WTC11 (cell line): ENCODE results near the gene LCN12. TPM values are rescaled to one million over a fixed set of nuclear protein-coding genes. Genes with fewer than 3 reads are reported as not detected.

Experiments used
- ATAC-seq: fragments of 200-7000 bp; cut with Tn5 transposase; 2 replicates; pipeline ENCODE4 v1.10.0; 2021; ENCODE audit warnings: mild to moderate bottlenecking, moderate library complexity
- Bru-seq: library from RNA; stranded (reverse); fragments of 400-500 nt; gene quantifications from one replicate; lab custom pipeline; 2021; lab: Mats Ljungman, UMichigan
- CTCF ChIA-PET: fragments of 300-600 bp; sonication (Branson Sonifier 250); formaldehyde crosslinking; loops from one replicate; lab custom pipeline; 2021; ENCODE audit warnings: antibody characterized with exemption; lab: Charles Lee
- POLR2A ChIA-PET: fragments of 350-600 bp; sonication (Branson Sonifier 250); formaldehyde crosslinking; loops from one replicate; lab custom pipeline; 2021; ENCODE audit warnings: antibody characterized with exemption; lab: Charles Lee
- DNase-seq: peaks from one replicate; pipeline ENCODE4 v3.0.0; 2021; ENCODE audit warnings: low spot score
- H3K27ac Mint-ChIP-seq: 2 replicates; pipeline ENCODE4 v1.8.0; 2021; ENCODE audit warnings: mixed read lengths
- H3K27me3 Mint-ChIP-seq: 2 replicates; pipeline ENCODE4 v1.8.0; 2021; ENCODE audit warnings: low read depth, mild to moderate bottlenecking, moderate library complexity, mixed read lengths
- H3K36me3 Mint-ChIP-seq: 2 replicates; pipeline ENCODE4 v1.8.0; 2021; ENCODE audit warnings: mixed read lengths
- H3K4me1 Mint-ChIP-seq: 2 replicates; pipeline ENCODE4 v1.8.0; 2022; ENCODE audit warnings: mixed read lengths
- H3K4me3 Mint-ChIP-seq: 2 replicates; pipeline ENCODE4 v1.8.0; 2021; ENCODE audit warnings: mild to moderate bottlenecking, moderate library complexity, mixed read lengths
- H3K9me3 Mint-ChIP-seq: 2 replicates; pipeline ENCODE4 v1.8.0; 2021; ENCODE audit warnings: mixed read lengths
- ATF1 ChIP-seq: sonication (generic); formaldehyde crosslinking; IDR thresholded peaks from 2 replicates; pipeline ENCODE4 v1.8.1; 2023; ENCODE audit warnings: mild to moderate bottlenecking, moderate library complexity, missing genetic modification reagents
- ELF4 ChIP-seq: sonication (generic); formaldehyde crosslinking; IDR thresholded peaks from 2 replicates; pipeline ENCODE4 v1.8.1; 2022; ENCODE audit warnings: low read depth, mild to moderate bottlenecking, moderate library complexity, missing genetic modification reagents
- ESRRA ChIP-seq: sonication (generic); formaldehyde crosslinking; IDR thresholded peaks from 2 replicates; pipeline ENCODE4 v1.8.1; 2022; ENCODE audit warnings: mild to moderate bottlenecking, missing genetic modification reagents, borderline replicate concordance
- FOXK1 ChIP-seq: sonication (generic); formaldehyde crosslinking; IDR thresholded peaks from 2 replicates; pipeline ENCODE4 v1.8.0; 2022; ENCODE audit warnings: mild to moderate bottlenecking, moderate library complexity, missing genetic modification reagents
- FOXP1 ChIP-seq: sonication (generic); formaldehyde crosslinking; IDR thresholded peaks from 2 replicates; pipeline ENCODE4 v1.8.0; 2022; ENCODE audit warnings: missing genetic modification reagents, mild to moderate bottlenecking, moderate library complexity, borderline replicate concordance
- GRHL2 ChIP-seq: fragments of 250-450 bp; sonication (Bioruptor Pico); IDR thresholded peaks from 2 replicates; pipeline ENCODE4 v1.8.0; 2022; ENCODE audit warnings: mild to moderate bottlenecking, moderate library complexity; ENCODE audit not compliant: insufficient replicate concordance, severe bottlenecking
- GTF2I ChIP-seq: fragments of 250-450 bp; sonication (Bioruptor Pico); conservative IDR thresholded peaks from 2 replicates; pipeline ENCODE4 v1.4.0; 2021; ENCODE audit warnings: mild to moderate bottlenecking
- HMGA2 ChIP-seq: fragments of 250-450 bp; sonication (Bioruptor Pico); IDR thresholded peaks from 2 replicates; pipeline ENCODE4 v1.4.0; 2021; ENCODE audit warnings: mild to moderate bottlenecking, moderate library complexity
- IRF2 ChIP-seq: sonication (generic); formaldehyde crosslinking; IDR thresholded peaks from 2 replicates; pipeline ENCODE4 v1.8.0; 2022; ENCODE audit warnings: low read depth, missing genetic modification reagents, borderline replicate concordance
- NFE2L1 ChIP-seq: sonication (generic); formaldehyde crosslinking; IDR thresholded peaks from 2 replicates; pipeline ENCODE4 v1.8.1; 2023; ENCODE audit warnings: missing genetic modification reagents
- OVOL2 ChIP-seq: fragments of 250-450 bp; sonication (Bioruptor Pico); IDR thresholded peaks from 2 replicates; pipeline ENCODE4 v1.9.0; 2021; ENCODE audit warnings: mild to moderate bottlenecking, borderline replicate concordance
- RORB ChIP-seq: fragments of 250-450 bp; sonication (Bioruptor Pico); IDR thresholded peaks from 2 replicates; pipeline ENCODE4 v1.9.0; 2021; ENCODE audit warnings: mild to moderate bottlenecking
- SMAD3 ChIP-seq: sonication (generic); formaldehyde crosslinking; IDR thresholded peaks from 2 replicates; pipeline ENCODE4 v1.8.0; 2022; ENCODE audit warnings: missing genetic modification reagents, mild to moderate bottlenecking, borderline replicate concordance
- TCF7 ChIP-seq: sonication (generic); formaldehyde crosslinking; IDR thresholded peaks from 2 replicates; pipeline ENCODE4 v1.8.0; 2022; ENCODE audit warnings: mild to moderate bottlenecking, low read depth, missing genetic modification reagents, moderate library complexity
- TEAD4 ChIP-seq: sonication (generic); formaldehyde crosslinking; IDR thresholded peaks from 2 replicates; pipeline ENCODE4 v1.8.0; 2022; ENCODE audit warnings: mild to moderate bottlenecking, missing genetic modification reagents
- TP53 ChIP-seq: sonication (generic); formaldehyde crosslinking; IDR thresholded peaks from 2 replicates; pipeline ENCODE4 v1.8.1; 2023; ENCODE audit warnings: mild to moderate bottlenecking, missing genetic modification reagents
- ZNF671 ChIP-seq: fragments of 250-450 bp; sonication (Bioruptor Pico); IDR thresholded peaks from 2 replicates; pipeline ENCODE4 v1.8.0; 2021; ENCODE audit warnings: mild to moderate bottlenecking
- long read RNA-seq, 3 experiments: library from RNA in 1 of 3; library from capped mRNA in 1 of 3; library from polyadenylated mRNA in 1 of 3; unstranded in 2 of 3; stranded (forward) in 1 of 3; transcript quantifications; one replicate each; pipeline ENCODE4 v2.0.0, GENCODE V29; 2021
- total RNA-seq: library from RNA; stranded (reverse); gene quantifications from 3 replicates; pipeline ENCODE4 v1.2.3, GENCODE V29; 2021
- TF ChIP-seq, protein P1 (sequence below): sonication (generic); formaldehyde crosslinking; IDR thresholded peaks from 2 replicates; pipeline ENCODE4 v1.8.0; 2023; ENCODE audit warnings: missing genetic modification reagents
- TF ChIP-seq, protein P2 (sequence below): sonication (generic); formaldehyde crosslinking; IDR thresholded peaks from 2 replicates; pipeline ENCODE4 v1.8.1; 2023; ENCODE audit warnings: mild to moderate bottlenecking, missing genetic modification reagents, moderate library complexity
- TF ChIP-seq, protein P3 (sequence below): sonication (generic); formaldehyde crosslinking; IDR thresholded peaks from 2 replicates; pipeline ENCODE4 v1.8.0; 2022; ENCODE audit warnings: mild to moderate bottlenecking, missing genetic modification reagents
- TF ChIP-seq, protein P4 (sequence below): sonication (generic); formaldehyde crosslinking; IDR thresholded peaks from 2 replicates; pipeline ENCODE4 v1.8.1; 2022; ENCODE audit warnings: mild to moderate bottlenecking, missing genetic modification reagents, moderate library complexity, borderline replicate concordance

The LCN12 gene, protein sequence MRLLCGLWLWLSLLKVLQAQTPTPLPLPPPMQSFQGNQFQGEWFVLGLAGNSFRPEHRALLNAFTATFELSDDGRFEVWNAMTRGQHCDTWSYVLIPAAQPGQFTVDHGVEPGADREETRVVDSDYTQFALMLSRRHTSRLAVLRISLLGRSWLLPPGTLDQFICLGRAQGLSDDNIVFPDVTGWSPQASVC
- total RNA-seq (1.9 to 4.7 TPM (median 3.4 TPM) in 3 replicates), Bru-seq, nascent RNA (percentile 5 among the genes with signal in this experiment)
- long read RNA-seq, experiment 1, partial matches to known transcripts: 0 of 1 reads
- long read RNA-seq, experiment 1, other reads (novel, unspliced or antisense): 1 of 1 reads
- long read RNA-seq, experiment 2: 0 reads
- long read RNA-seq, experiment 3: 0 reads

DNA sequence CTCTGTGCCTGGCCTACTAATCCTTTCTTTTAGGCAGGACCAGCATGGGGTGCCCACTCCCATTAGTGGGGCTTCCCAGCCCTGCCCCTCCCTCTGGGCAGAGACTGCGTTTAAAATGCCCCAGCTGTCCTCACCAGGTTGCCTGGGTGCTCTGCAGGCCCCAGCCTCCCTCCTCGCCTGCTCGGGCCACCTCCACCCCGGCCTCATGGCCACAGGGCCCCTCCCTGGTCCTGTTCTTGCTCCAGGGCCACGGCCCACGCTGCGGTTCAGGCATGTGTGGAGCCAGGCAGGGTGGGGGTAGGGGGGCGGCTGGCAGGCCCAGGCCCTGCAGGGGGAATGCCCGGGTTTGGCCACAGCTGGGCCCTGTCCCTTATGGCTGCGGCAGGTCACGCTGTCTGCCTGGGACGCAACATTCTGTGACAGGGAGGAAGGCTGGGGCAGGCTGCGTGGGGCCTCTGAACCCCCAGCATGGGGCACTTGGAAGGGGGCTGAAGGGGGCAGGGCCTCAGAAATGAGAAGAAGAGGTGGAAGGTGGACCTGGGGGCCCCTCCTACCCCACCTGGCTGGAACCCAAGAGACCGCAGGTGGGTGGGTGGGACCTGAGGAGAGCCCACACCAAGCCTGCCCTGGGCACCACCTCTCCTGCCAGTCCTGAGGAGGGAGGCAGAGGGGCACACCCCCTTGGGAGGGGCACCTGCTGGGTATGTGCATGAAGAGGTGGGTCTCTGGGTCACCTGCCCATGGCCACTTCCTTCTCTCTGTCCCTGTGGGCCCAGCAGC, at the start of gene LCN12:
Gene LCN12, plus strand, starts transcription at position 733 of the 780 bp plus-strand sequence. CDS start 55 bp downstream, outside the sequence.
- H3K27ac Mint-ChIP-seq: no peak within 1 kb of the TSS

DNA sequence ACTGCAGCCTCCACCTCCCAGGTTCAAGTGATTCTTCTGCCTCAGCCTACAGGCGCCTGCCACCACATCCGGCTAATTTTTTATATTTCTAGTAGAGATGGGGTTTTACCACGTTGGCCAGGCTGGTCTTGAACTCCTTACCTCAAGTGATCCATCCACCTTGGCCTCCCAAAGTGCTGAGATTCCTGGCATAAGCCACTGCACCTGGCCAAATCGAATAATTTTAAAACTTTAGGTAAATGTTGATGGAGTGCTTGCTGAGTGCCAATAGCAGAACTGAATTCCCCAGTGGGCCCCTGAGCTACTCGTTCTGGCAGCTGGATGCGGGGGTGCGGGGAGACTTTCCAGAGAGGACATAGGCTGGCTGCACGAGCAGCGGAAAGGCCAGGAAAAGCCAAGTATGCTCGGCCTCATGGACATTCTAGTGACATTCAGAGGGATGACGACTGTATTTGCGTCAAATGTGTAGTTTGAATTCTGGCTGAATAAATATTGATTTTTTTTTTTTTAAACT, 49.0 kb upstream of the LCN12 start:
- Mint-ChIP-seq H3K4me3 (no peak overlapping the region), H3K9me3 (no peaks in the 10 kb centered on the region), H3K36me3 (peaks cover 43% of the 10 kb centered on the region), H3K27me3 (no peaks in the 10 kb centered on the region), H3K4me1 (no peaks in the 10 kb centered on the region), H3K27ac (no peak overlapping the region)
- TF ChIP-seq NFE2L1 (CRISPR knock-in tag) (no peak), ATF1 (CRISPR knock-in tag) (no peak), TEAD4 (CRISPR knock-in tag) (no peak), TCF7 (CRISPR knock-in tag) (no peak), ZNF671 (CRISPR knock-in tag) (no peak), OVOL2 (CRISPR knock-in tag) (no peak), ELF4 (CRISPR knock-in tag) (no peak), TP53 (CRISPR knock-in tag) (no peak), HMGA2 (no peak), RORB (CRISPR knock-in tag) (no peak), GTF2I (CRISPR knock-in tag) (no peak), ESRRA (no peak), SMAD3 (CRISPR knock-in tag) (no peak), IRF2 (CRISPR knock-in tag) (no peak), FOXP1 (CRISPR knock-in tag) (no peak)
- TF ChIP-seq, protein P1, sequence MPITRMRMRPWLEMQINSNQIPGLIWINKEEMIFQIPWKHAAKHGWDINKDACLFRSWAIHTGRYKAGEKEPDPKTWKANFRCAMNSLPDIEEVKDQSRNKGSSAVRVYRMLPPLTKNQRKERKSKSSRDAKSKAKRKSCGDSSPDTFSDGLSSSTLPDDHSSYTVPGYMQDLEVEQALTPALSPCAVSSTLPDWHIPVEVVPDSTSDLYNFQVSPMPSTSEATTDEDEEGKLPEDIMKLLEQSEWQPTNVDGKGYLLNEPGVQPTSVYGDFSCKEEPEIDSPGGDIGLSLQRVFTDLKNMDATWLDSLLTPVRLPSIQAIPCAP (CRISPR knock-in tag): no peak
- TF ChIP-seq, protein P2, sequence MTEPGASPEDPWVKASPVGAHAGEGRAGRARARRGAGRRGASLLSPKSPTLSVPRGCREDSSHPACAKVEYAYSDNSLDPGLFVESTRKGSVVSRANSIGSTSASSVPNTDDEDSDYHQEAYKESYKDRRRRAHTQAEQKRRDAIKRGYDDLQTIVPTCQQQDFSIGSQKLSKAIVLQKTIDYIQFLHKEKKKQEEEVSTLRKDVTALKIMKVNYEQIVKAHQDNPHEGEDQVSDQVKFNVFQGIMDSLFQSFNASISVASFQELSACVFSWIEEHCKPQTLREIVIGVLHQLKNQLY (CRISPR knock-in tag): no peak
- TF ChIP-seq, protein P3, sequence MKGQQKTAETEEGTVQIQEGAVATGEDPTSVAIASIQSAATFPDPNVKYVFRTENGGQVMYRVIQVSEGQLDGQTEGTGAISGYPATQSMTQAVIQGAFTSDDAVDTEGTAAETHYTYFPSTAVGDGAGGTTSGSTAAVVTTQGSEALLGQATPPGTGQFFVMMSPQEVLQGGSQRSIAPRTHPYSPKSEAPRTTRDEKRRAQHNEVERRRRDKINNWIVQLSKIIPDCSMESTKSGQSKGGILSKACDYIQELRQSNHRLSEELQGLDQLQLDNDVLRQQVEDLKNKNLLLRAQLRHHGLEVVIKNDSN (CRISPR knock-in tag): no peak
- TF ChIP-seq, protein P4, sequence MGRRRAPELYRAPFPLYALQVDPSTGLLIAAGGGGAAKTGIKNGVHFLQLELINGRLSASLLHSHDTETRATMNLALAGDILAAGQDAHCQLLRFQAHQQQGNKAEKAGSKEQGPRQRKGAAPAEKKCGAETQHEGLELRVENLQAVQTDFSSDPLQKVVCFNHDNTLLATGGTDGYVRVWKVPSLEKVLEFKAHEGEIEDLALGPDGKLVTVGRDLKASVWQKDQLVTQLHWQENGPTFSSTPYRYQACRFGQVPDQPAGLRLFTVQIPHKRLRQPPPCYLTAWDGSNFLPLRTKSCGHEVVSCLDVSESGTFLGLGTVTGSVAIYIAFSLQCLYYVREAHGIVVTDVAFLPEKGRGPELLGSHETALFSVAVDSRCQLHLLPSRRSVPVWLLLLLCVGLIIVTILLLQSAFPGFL (CRISPR knock-in tag): no peak
- DNase-seq (no peak), ATAC-seq (no peak)
- CTCF ChIA-PET: no interaction called here
- POLR2A ChIA-PET: no interaction called here

More for the DNA sequence above, at the start of gene LCN12:
- TF ChIP-seq FOXK1 (CRISPR knock-in tag): no peak
- TF ChIP-seq GRHL2 (CRISPR knock-in tag): no peak
- H3K27me3 Mint-ChIP-seq: no peaks in the 10 kb centered on the region
- H3K36me3 Mint-ChIP-seq: no peaks in the 10 kb centered on the region
- DNase-seq (no peak), ATAC-seq (no peak)
- ChIA-PET POLR2A (no interaction called here), CTCF (interaction anchor here (1.5 to 8.7 kb wide), 4 partner anchors 77 to 98 kb away, joined by 5 to 151 read pairs (median 11); partner anchors contain the start of gene NPDC1)
- H3K4me1 Mint-ChIP-seq: peaks cover 7% of the 10 kb centered on the region
- no peak within 1 kb of the TSS for H3K4me3 Mint-ChIP-seq
- peaks cover 7% of the 10 kb centered on the region for H3K9me3 Mint-ChIP-seq
